Fibroblast of skin of left biceps (primary cell): Measurements from ENCODE around the gene MGAT4B.
A peak's percentile ranks its signal among the peaks of the same experiment; 100 is the strongest.
"Not testable (repeated sequence)": the region's sequence is repeated elsewhere in the genome, so short reads cannot be mapped to it uniquely, and the experiment has no call there.

Experiments used
- DNase-seq, 2 experiments: peaks; one replicate each; pipeline ENCODE4 v3.0.0-alpha.2; 2013; ENCODE audit warnings: low read depth in 2 of 2

The MGAT4B gene

GRCh38 chr5:179795049-179795862 is 11.4 kb downstream of the MGAT4B start:
- no peak for DNase-seq

GRCh38 chr5:179794575-179794974 is 12.1 kb downstream of the MGAT4B start:
- DNase-seq, result no peak

GRCh38 chr5:179794171-179794570 is 12.5 kb downstream of the MGAT4B start:
- no peak for DNase-seq

DNA sequence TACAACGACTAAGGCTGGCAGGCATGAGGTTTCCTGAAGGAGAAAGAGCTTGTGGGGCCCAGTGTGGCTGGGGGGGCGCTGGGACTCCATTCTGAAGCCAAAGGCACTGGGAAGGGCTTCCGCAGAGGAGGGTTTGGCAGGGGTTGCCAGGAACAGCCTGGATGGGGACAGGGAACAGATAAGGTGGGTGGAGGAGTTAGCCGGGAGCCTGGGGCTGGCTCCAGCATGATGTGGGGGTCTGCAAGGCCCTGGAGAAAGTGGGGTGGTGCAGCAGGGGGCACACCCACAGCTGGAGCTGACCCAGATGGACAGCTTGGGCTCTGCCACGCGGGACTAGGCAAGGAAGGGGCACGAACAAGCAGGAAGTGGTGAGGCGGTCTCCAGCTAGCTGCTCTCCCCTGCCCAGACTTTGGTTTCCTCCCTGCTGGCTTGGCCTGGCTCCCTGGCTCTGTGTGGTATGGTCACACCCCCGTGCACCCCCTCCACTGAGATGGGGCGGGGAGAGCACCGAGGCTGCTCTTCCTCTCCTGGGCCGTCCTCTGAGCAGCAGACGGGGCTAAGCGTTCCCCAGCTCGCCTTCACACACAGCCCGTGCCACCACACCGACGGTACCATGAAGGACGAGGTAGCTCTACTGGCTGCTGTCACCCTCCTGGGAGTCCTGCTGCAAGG is 13.1 kb downstream of the MGAT4B start, which contains the start of gene LTC4S:
Gene LTC4S (plus strand): TSS at position 519 of the 672 bp plus-strand sequence. CDS start 95 bp downstream, at position 614.
- peak in 1 of 2 experiments; percentile 5 for DNase-seq

GRCh38 chr5:179792612-179793467 is 13.8 kb downstream of the MGAT4B start:
- no peak for DNase-seq

DNA sequence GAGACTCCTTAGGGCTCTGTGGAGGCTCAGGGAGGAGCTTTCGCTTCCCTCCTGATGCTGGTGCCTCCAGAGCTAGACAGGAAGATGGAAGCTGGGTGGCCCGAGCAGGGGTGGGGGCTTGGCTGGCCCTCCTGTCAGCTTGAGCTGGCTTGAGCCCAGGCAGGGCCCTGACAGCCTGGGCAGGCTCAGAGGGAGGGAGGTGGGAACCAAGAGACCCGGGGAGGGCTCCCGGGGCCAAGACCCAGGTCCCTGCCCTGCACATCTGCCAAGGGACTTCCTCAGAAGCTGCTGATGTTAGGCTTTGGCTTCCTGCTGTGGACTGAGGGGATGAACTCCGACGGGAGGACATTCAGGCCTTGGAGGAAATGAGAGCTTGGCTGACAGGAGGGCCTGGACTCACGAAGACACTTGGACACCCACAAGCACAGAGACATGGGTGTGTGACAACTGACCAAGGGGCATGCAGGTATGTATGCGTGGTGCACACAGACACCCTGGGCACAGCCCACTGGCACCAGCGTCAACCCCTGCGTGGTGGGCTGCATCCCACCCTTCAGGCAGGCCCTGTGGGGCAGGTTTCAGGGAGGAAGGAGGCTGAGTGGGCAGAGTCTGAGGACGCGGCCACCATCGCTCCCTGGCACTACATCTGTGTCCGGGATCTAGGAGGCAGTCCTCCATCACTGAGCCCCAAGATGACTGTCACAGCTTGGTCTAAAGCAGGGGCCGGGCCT is 14.6 kb downstream of the MGAT4B start:
- DNase-seq, result no peak

DNA sequence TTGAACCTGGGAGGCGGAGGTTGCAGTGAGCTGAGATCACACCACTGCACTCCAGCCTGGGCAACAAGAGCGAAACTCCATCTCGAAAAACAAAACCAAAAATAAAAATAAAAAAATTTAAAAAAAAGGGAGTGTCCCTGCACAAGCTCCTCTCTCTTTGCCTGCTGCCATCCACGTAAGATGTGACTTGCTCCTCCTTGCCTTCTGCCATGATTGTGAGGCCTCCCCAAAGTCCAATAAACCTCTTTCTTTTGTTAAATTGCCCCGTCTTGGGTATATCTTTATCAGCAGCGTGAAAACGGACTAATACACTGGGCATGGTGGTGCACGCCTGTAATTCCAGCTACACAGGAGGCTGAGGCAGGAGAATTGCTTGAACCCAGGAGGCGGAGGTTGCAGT is 17.4 kb downstream of the MGAT4B start:
- DNase-seq, result not testable (repeated sequence)

DNA sequence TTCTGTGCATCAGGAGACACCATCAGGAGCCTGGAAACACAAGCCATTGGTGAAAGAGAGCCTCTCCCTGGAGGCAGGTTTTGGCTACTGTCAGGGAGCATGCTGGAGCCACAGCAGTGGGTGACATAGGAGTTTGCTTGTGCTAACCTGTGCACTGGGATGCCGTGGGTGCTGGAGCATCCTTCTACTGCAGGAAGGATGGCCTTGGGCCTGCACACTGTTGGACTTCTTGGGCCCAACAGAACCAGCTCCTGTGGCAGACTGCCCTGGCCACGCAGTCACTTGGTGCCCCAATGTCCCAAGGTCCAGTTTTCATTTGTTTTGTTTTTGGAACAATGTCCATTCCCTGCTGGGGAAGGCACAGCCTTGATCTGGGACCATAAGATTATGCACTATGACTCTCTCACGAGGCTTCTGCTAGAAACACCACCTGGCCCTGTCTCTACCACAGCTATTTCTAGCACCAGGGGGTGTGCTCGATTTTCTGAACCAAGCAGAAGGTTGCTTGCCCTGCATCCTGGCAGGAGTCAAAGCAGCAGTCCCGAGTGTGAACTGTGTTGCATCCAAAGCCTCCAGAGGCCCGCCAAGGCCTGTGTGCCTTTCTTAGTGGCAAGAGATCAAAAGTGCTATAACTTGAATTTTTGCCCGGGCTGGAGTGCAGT is 18.3 kb downstream of the MGAT4B start:
- no peak for DNase-seq

GRCh38 chr5:179786861-179787260 is 19.8 kb downstream of the MGAT4B start:
- no peak for DNase-seq

DNA sequence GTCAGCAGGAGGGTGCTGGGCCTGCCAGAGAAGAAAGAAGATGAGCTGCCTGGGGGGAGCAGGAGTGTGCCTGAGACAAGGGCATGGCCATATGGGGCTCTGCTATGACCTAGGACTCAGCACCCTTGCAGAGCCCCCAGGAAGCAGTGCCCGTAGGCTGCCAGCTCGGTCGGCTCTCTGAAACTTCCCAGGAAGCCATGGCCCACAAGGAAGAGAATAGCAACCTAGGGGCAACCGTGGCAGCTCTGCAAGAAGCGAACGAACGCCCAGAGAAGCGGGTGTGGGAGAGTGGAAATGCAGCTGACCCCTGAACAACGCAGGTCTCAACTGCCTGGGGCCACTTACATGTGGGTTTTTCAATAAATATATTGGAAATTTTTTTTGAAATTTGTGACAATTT is 23.5 kb downstream of the MGAT4B start:
- DNase-seq, result no peak

GRCh38 chr5:179781846-179782245 is 24.8 kb downstream of the MGAT4B start:
- DNase-seq, result no peak

DNA sequence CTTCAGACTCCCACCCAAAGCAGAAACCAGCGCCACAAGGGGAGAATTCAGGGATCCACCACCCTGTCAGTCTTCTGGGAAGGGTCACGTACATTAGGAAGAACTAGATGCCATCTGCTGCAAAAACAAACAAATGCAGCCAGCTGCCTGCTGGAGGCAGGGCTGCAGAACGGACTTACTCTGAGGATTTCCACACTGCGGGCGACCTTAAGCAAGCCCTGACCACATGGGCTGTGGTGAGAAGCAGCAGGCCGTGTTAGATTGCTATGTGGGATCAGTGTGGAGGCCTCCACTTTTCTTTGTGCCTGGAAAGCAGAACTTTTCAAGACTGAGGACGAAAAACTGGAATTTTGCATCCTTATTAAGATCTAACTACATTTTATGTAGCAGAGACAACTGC is 26.3 kb downstream of the MGAT4B start:
- no peak for DNase-seq

DNA sequence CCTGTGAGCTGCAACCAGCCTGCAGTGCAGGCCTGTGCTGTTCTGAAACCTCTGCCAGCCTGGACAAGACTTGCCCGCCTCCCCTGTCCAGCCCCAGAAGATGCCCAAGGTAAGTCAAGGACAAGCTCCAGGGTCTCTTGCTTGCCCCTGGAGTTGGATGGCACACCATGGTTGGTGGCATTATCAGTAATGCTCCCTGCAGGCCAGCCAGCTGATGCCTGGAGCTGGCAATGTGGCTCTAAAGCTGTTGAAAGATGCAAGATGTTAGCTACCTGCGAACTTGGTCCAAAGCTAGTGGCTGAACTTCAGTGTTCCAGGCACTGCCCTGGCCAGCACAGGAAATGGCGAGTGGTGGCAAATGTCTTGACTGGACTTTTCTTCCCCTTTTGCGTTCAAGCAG is 26.8 kb downstream of the MGAT4B start:
- DNase-seq, result no peak

DNA sequence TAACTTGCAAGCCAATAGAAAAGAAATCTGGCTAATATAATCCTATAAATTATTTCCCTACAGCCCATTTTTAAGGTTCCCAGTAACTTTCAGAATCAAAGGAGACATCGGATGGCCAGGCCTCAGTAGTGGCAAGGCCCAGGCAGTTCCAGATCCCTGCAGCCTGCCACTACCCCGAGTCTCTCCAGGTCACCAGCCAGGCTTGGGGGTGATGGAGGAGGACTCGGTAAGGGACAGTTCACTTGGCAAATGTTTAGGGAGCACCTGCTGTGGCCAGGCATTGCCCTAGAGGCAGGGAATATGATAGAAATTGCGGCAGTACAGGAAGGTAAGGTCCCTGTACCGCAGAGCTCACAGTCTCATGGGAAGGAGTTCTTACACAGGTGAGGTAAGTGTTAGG is 28.1 kb downstream of the MGAT4B start:
- no peak for DNase-seq

DNA sequence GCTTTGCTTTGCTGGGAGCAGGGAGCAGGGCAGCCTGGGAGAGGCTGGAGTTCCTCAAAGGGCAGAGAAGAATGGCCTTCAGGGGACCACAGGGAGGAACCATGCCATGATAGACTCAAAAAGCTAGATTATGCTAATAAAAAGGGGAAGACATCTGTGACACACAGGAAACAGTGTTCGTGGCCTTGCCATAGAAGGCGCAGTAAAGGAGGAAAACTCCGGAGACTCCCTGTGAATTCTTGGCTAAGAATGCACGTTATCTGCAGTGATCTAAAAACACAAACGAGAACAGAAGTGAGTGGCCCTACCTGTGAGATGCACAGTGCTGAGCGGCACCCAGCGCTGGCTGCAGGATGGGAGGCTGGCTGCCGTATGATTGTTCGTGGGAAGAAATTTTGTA is 28.8 kb downstream of the MGAT4B start:
- DNase-seq, result no peak

- DNase-seq, result no peak
Observed at GRCh38 chr5:179777456-179777855, 29.2 kb downstream of the MGAT4B start.

DNA sequence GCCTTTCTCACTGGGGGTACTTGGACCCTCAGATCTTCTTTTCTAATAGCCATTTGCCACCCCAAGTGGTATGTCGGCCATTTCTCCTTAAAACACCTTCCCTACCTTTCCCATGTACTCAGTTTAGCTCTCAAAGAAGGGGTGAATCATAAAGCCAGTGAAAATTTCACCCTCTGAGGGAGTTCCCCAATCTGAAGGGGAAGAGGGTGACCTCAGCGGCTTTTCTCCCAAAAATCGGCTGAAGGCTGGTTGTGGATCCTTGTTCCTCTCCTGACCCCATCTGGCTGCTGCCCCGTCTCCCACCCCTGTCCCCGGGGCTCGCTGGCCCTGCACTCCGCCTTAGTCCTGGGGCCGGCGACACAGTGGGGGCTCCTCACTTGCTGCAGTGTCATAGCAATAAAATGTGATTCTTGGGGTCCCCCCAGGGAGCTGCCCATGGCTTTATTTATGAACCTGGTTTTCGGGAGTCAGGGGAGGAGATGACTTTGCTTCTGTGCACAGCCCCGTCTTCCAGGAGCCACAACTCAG is 30.2 kb downstream of the MGAT4B start:
- DNase-seq, result no peak

DNA sequence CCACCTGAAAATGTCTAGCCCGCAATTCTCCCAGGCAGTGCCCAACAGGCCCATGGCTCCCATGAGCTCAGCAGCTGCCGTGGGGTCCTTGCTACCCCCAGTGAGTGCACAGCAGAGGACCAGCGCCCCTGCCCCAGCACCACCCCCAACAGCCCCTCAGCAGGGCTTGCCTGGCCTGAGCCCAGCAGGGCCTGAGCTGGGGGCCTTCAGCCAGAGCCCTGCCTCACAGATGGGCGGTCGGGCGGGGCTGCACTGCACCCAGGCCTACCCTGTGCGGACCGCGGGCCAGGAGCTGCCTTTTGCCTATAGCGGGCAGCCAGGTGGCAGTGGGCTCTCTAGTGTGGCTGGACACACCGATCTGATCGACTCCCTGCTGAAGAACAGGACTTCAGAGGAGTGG is 32.2 kb downstream of the MGAT4B start:
- no peak for DNase-seq

DNA sequence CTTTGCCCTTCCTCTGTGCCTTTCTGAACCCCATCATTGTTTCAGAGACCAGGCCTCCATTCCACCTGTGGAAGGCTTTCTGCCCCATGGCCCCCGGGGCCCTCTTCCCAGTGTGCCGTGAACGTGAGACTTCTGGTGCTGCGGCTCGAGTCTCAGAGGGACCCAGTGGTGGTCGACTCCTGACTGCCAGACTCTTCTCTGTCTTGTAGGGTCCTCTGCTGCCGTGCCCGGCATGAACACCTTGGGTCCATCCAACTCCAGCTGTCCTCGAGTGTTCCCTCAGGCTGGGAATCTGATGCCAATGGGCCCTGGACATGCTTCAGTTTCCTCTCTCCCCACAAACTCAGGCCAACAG is 33.0 kb downstream of the MGAT4B start:
- DNase-seq, result no peak

DNA sequence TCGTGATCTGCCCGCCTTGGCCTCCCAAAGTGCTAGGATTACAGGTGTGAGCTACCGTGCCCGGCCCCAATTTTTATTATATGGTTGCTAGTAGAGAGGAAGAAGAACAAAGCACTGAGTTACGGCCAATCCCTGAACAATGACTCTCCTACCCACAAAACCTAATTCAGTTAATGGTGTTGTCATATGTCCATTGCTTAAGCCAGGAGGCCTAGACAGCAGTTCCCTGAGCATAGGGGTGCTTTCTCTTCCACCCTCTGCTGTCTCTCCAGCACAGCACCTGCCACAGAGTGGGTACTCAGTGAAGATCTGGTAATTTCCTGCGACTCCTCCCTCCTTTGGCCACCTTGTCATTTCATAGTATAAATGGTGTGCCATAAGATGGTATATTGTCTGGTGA is 34.3 kb downstream of the MGAT4B start:
- no peak for DNase-seq
